CD14-positive monocyte (primary cell): ENCODE data around the gene RRP7A. TPM values are rescaled to one million over a fixed set of nuclear protein-coding genes. Genes with fewer than 3 reads are reported as not detected.
"Not testable (repeated sequence)": the region's sequence is repeated elsewhere in the genome, so short reads cannot be mapped to it uniquely, and the experiment has no call there.

Experiments used
- DNase-seq, 3 donors: peaks; one replicate each; pipeline ENCODE4 v3.0.0-alpha.2; 2011 to 2022
- H2AFZ ChIP-seq: 2 replicates; pipeline ENCODE4 v1.6.0; 2012; ENCODE audit warnings: mild to moderate bottlenecking, low read depth, low read length, inconsistent platforms; ENCODE audit not compliant: insufficient read depth, poor library complexity, severe bottlenecking
- H3K27ac ChIP-seq, 2 donors: 1 replicate in 1 of 2; 2 replicates in 1 of 2; pipeline ENCODE4 v1.5.1; 2012 to 2013; ENCODE audit warnings: low read length in 2 of 2, control low read depth in 1 of 2, inconsistent platforms in 1 of 2, low read depth in 1 of 2, mild to moderate bottlenecking in 1 of 2
- H3K27me3 ChIP-seq, 2 donors: one replicate each; pipeline versions ENCODE4 v1.6.0 to v1.6.1; 2011 to 2013; ENCODE audit warnings: low read length in 2 of 2; ENCODE audit not compliant: control insufficient read depth in 2 of 2, insufficient read depth in 2 of 2
- H3K36me3 ChIP-seq, 2 donors: replicated peaks in 1 of 2; 1 replicate in 1 of 2; 2 replicates in 1 of 2; pipeline versions ENCODE4 v1.5.1 to v1.6.1; 2012 to 2013; ENCODE audit warnings: low read length in 2 of 2, control low read depth in 1 of 2, inconsistent platforms in 1 of 2, mild to moderate bottlenecking in 1 of 2; ENCODE audit not compliant: insufficient read depth in 2 of 2, control insufficient read depth in 1 of 2
- H3K4me1 ChIP-seq, 2 donors: 1 replicate in 1 of 2; 2 replicates in 1 of 2; pipeline versions ENCODE4 v1.5.1 to v1.6.1; 2012 to 2013; ENCODE audit warnings: low read length in 2 of 2, control low read depth in 1 of 2, inconsistent platforms in 1 of 2, mild to moderate bottlenecking in 1 of 2, moderate library complexity in 1 of 2; ENCODE audit not compliant: insufficient read depth in 2 of 2, control insufficient read depth in 1 of 2
- H3K4me2 ChIP-seq: replicated peaks from 2 replicates; pipeline ENCODE3; 2012; ENCODE audit warnings: low read length, moderate library complexity, mild to moderate bottlenecking; ENCODE audit not compliant: poor library complexity, severe bottlenecking; ENCODE audit errors: extremely low read depth
- H3K4me3 ChIP-seq, 3 experiments: fragments of 200-600 bp in 1 of 3; sonication (generic) in 1 of 3; replicated peaks in 1 of 3; 1 replicate in 2 of 3; 2 replicates in 1 of 3; pipeline ENCODE4 v1.5.1; 2011 to 2013; ENCODE audit warnings: low read length in 3 of 3, mild to moderate bottlenecking in 3 of 3, control low read depth in 2 of 3, low read depth in 2 of 3, inconsistent platforms in 1 of 3, moderate library complexity in 1 of 3
- H3K79me2 ChIP-seq: 2 replicates; pipeline ENCODE4 v1.6.0; 2012; ENCODE audit warnings: mild to moderate bottlenecking, control low read depth, inconsistent platforms, low read length, moderate library complexity; ENCODE audit not compliant: insufficient read depth
- H3K9ac ChIP-seq: 2 replicates; pipeline ENCODE4 v1.6.0; 2017; ENCODE audit warnings: low read length, mild to moderate bottlenecking; ENCODE audit not compliant: insufficient read depth, poor library complexity, severe bottlenecking
- H3K9me3 ChIP-seq, 2 donors: replicated peaks in 1 of 2; 1 replicate in 1 of 2; 2 replicates in 1 of 2; pipeline versions ENCODE4 v1.5.1 to v1.6.1; 2012 to 2013; ENCODE audit warnings: low read length in 2 of 2, control low read depth in 1 of 2; ENCODE audit not compliant: control insufficient read depth in 1 of 2, insufficient read depth in 1 of 2
- H4K20me1 ChIP-seq: 2 replicates; pipeline ENCODE4 v1.6.0; 2012; ENCODE audit warnings: mild to moderate bottlenecking, low read length, control low read depth, moderate library complexity; ENCODE audit not compliant: insufficient read depth
- H3K27ac Mint-ChIP-seq, 7 donors: one replicate each; pipeline ENCODE4 v1.8.0; 2020; ENCODE audit warnings: mild to moderate bottlenecking in 7 of 7, mixed read lengths in 7 of 7, moderate library complexity in 6 of 7, inconsistent platforms in 2 of 7
- H3K27me3 Mint-ChIP-seq, 3 donors: one replicate each; pipeline ENCODE4 v1.8.0; 2021 to 2022; ENCODE audit warnings: low read depth in 3 of 3, mild to moderate bottlenecking in 3 of 3, mixed read lengths in 3 of 3, moderate library complexity in 3 of 3, inconsistent platforms in 1 of 3
- H3K36me3 Mint-ChIP-seq, 2 donors: one replicate each; pipeline ENCODE4 v1.8.0; 2020; ENCODE audit warnings: mixed read lengths in 2 of 2, inconsistent platforms in 1 of 2, mild to moderate bottlenecking in 1 of 2
- H3K4me1 Mint-ChIP-seq: one replicate; pipeline ENCODE4 v1.8.0; 2020; ENCODE audit warnings: mild to moderate bottlenecking, mixed read lengths
- H3K4me3 Mint-ChIP-seq, 2 donors: one replicate each; pipeline ENCODE4 v1.8.0; 2020; ENCODE audit warnings: mild to moderate bottlenecking in 2 of 2, mixed read lengths in 2 of 2, moderate library complexity in 1 of 2
- H3K9me3 Mint-ChIP-seq, 7 donors: one replicate each; pipeline ENCODE4 v1.8.0; 2020 to 2022; ENCODE audit warnings: mixed read lengths in 7 of 7, mild to moderate bottlenecking in 6 of 7, moderate library complexity in 6 of 7, inconsistent platforms in 2 of 7
- CTCF ChIP-seq: fragments of 200-600 bp; IDR thresholded peaks from one replicate; pipeline ENCODE4 v1.8.0; 2022; ENCODE audit warnings: antibody characterized with exemption, mild to moderate bottlenecking
- WGBS: methylation state at CpG from one replicate; pipeline ENCODE4 v1.1.5; 2013; ENCODE audit warnings: missing lambda C conversion rate; ENCODE audit not compliant: insufficient coverage; 5-methylcytosine and 5-hydroxymethylcytosine counted together
- intact Hi-C, 2 donors: fragments of 100-400 bp; cut with micrococcal nuclease; formaldehyde crosslinking; loops; one replicate each; pipeline versions ENCODE4 v1.15.0 to v1.15.1; 2023
- polyA plus RNA-seq, 3 donors: library from polyadenylated mRNA; depleted of rRNA in 1 of 3; unstranded in 2 of 3; stranded (reverse) in 1 of 3; fragments of 300-500 nt in 2 of 3; fragments of >200 nt in 1 of 3; fragmentation: Illumina TruSeq in 2 of 3; gene quantifications; 1 replicate in 2 of 3; 2 replicates in 1 of 3; pipeline ENCODE4 v1.2.3, GENCODE V29; 2012 to 2021

Gene RRP7A
- polyA plus RNA-seq, 3 donors, result 19.4 to 59.9 (median 29.1) TPM

GRCh38 chr22:42509548-42509947 lies 10.0 kb downstream of the RRP7A start:
- peaks cover 0 to 2% (median 0%) of the 10 kb centered on the region in 3 donors for H3K27me3 Mint-ChIP-seq
- peaks cover 22 to 28% of the 10 kb centered on the region in 2 donors for H3K36me3 Mint-ChIP-seq
- Histone ChIP-seq H3K27ac (no peak overlapping the region), H2AFZ (no peak overlapping the region), H3K4me3 (no peak overlapping the region), H3K79me2 (no peaks in the 10 kb centered on the region), H3K9me3 (no peaks in the 10 kb centered on the region), H4K20me1 (no peaks in the 10 kb centered on the region), H3K4me2 (no peak overlapping the region), H3K27me3 (no peaks in the 10 kb centered on the region), H3K4me1 (no peaks in the 10 kb centered on the region), H3K36me3 (peaks cover 21 to 22% of the 10 kb centered on the region in 2 donors), H3K9ac (no peak overlapping the region)
- TF ChIP-seq CTCF, result no peak
- no peak overlapping the region for H3K4me3 Mint-ChIP-seq
- no peaks in the 10 kb centered on the region for H3K9me3 Mint-ChIP-seq
- DNase-seq, result no peak
- H3K4me1 Mint-ChIP-seq, result peaks cover 6% of the 10 kb centered on the region
- 88% methylated on average over 13 of the region's 15 CpGs for WGBS
- peak overlapping the region in 1 of 7 donors; percentile 45 for H3K27ac Mint-ChIP-seq
- intact Hi-C loops, result loop anchor here in 1 of 2 donors (5.0 kb wide), 1 partner anchor 63 kb away; no protein-coding TSS in a partner anchor

GRCh38 chr22:42508975-42509364 lies 10.6 kb downstream of the RRP7A start:
- H3K27ac ChIP-seq, H3K4me3 Mint-ChIP-seq, H4K20me1 ChIP-seq, DNase-seq, H3K27me3 Mint-ChIP-seq, H3K4me2 ChIP-seq, H2AFZ ChIP-seq, H3K9ac ChIP-seq, H3K27me3 ChIP-seq, H3K4me1 Mint-ChIP-seq, H3K27ac Mint-ChIP-seq, H3K79me2 ChIP-seq, H3K4me1 ChIP-seq, H3K9me3 Mint-ChIP-seq, H3K4me3 ChIP-seq, H3K9me3 ChIP-seq: not testable (repeated sequence)
- H3K36me3 ChIP-seq, result peaks cover 16% of the 10 kb centered on the region in 2 donors
- H3K36me3 Mint-ChIP-seq, result peaks cover 20 to 24% of the 10 kb centered on the region in 2 donors
- 68% methylated on average over 5 of the region's 10 CpGs for WGBS
- intact Hi-C loops, result loop anchor here in 1 of 2 donors (5.0 kb wide), 1 partner anchor 63 kb away; no protein-coding TSS in a partner anchor

- H3K79me2 ChIP-seq, H3K4me3 ChIP-seq, H3K9me3 ChIP-seq, H3K4me2 ChIP-seq, H3K27ac ChIP-seq, H3K27me3 ChIP-seq, H2AFZ ChIP-seq, H3K27me3 Mint-ChIP-seq, DNase-seq, H3K4me1 ChIP-seq, H3K9ac ChIP-seq, H3K4me1 Mint-ChIP-seq, H3K4me3 Mint-ChIP-seq, H3K9me3 Mint-ChIP-seq, H4K20me1 ChIP-seq: not testable (repeated sequence)
- peaks cover 12 to 16% of the 10 kb centered on the region in 2 donors for H3K36me3 ChIP-seq
- Mint-ChIP-seq H3K27ac (peak overlapping the region in 2 of 7 donors; percentile 4 to 40), H3K36me3 (peaks cover 18 to 22% of the 10 kb centered on the region in 2 donors)
- intact Hi-C loops, result loop anchor here in 1 of 2 donors (5.0 kb wide), 1 partner anchor 64 kb away; no protein-coding TSS in a partner anchor
- WGBS, result 94% methylated on average over 2 of the region's 11 CpGs
Measured at GRCh38 chr22:42508327-42508974, 11.1 kb downstream of the RRP7A start.
